ENCODE results near the gene MAPKAPK3. TPM values are rescaled to one million over a fixed set of nuclear protein-coding genes. Genes with fewer than 3 reads are reported as not detected.

MAPKAPK3 gene
- total RNA-seq, 4 donors from 2014 or later, result 20.8 to 31.3 (median 27.2) TPM

GRCh38 chr3:50606596-50606995 is 10.4 kb upstream of the MAPKAPK3 start:
- TF ChIP-seq POLR2AphosphoS5 (IDR thresholded peaks at IDR 0.05) (no peak), CTCF (IDR thresholded peaks at IDR 0.05) (no peak), POLR2A (IDR thresholded peaks at IDR 0.05; ENCODE audit: low read depth) (no peak), EP300 (IDR thresholded peaks at IDR 0.05) (no peak)
- Histone ChIP-seq H3K4me1 (peaks cover 77 to 97% (median 87%) of the 10 kb centered on the region in 4 donors), H3K27ac (replicated peaks in 1 of 4) (peak overlapping the region in 2 of 4 donors; percentile 0 to 26), H3K4me3 (no peak overlapping the region), H3K9me3 (no peaks in the 10 kb centered on the region), H3K27me3 (no peaks in the 10 kb centered on the region), H3K36me3 (peaks cover 9 to 52% (median 34%) of the 10 kb centered on the region in 4 donors)
- 72% methylated on average over 6 of the region's 6 CpGs for WGBS
- DNase-seq (ENCODE audit: extremely low spot score), result no peak
- intact Hi-C loops (cut with DNase I), result loop anchor here (2.0 kb wide), 1 partner anchor 28 kb away; no protein-coding TSS in a partner anchor

- no peak overlapping the region for H3K4me3 ChIP-seq
- no peaks in the 10 kb centered on the region for H3K9me3 ChIP-seq
- 88% methylated on average over 25 of the region's 29 CpGs for WGBS
- H3K27ac ChIP-seq (replicated peaks in 1 of 4), result peak overlapping the region in 1 of 4 donors; percentile 0
- no peak for DNase-seq (ENCODE audit: extremely low spot score)
- intact Hi-C loops (cut with DNase I), result loop anchor here (2.0 kb wide), 1 partner anchor 29 kb away; no protein-coding TSS in a partner anchor
- peaks cover 9 to 52% (median 34%) of the 10 kb centered on the region in 4 donors for H3K36me3 ChIP-seq
- TF ChIP-seq POLR2AphosphoS5 (IDR thresholded peaks at IDR 0.05) (no peak), POLR2A (IDR thresholded peaks at IDR 0.05; ENCODE audit: low read depth) (peak; percentile 11)
- peaks cover 73 to 93% (median 82%) of the 10 kb centered on the region in 4 donors for H3K4me1 ChIP-seq
- H3K27me3 ChIP-seq, result no peaks in the 10 kb centered on the region
Observed at GRCh38 chr3:50607271-50608091, 9.5 kb upstream of the MAPKAPK3 start.

GRCh38 chr3:50608278-50608677 is 8.7 kb upstream of the MAPKAPK3 start:
- peaks cover 70 to 93% (median 81%) of the 10 kb centered on the region in 4 donors for H3K4me1 ChIP-seq
- H3K27ac ChIP-seq (replicated peaks in 1 of 4), result peak overlapping the region in 1 of 4 donors; percentile 37
- peaks cover 9 to 51% (median 34%) of the 10 kb centered on the region in 4 donors for H3K36me3 ChIP-seq
- no peaks in the 10 kb centered on the region for H3K27me3 ChIP-seq
- no peak for DNase-seq (ENCODE audit: extremely low spot score)
- no peak for TF ChIP-seq POLR2AphosphoS5 (IDR thresholded peaks at IDR 0.05)
- no peak for TF ChIP-seq CTCF (IDR thresholded peaks at IDR 0.05)
- no peak for TF ChIP-seq EP300 (IDR thresholded peaks at IDR 0.05)
- TF ChIP-seq POLR2A (IDR thresholded peaks at IDR 0.05; ENCODE audit: low read depth), result no peak
- no peaks in the 10 kb centered on the region for H3K9me3 ChIP-seq
- 86% methylated on average over 2 of the region's 7 CpGs for WGBS
- no peak overlapping the region for H3K4me3 ChIP-seq
- intact Hi-C loops (cut with DNase I), result no loop called here

GRCh38 chr3:50609071-50609762 is 7.7 kb upstream of the MAPKAPK3 start:
- H3K36me3 ChIP-seq, result peaks cover 9 to 42% (median 31%) of the 10 kb centered on the region in 4 donors
- 90% methylated on average over 4 of the region's 5 CpGs for WGBS
- peak overlapping the region in 2 of 4 donors; percentile 0 to 7 for H3K27ac ChIP-seq (replicated peaks in 1 of 4)
- H3K4me1 ChIP-seq, result peaks cover 60 to 93% (median 80%) of the 10 kb centered on the region in 4 donors
- intact Hi-C loops (cut with DNase I), result no loop called here
- H3K27me3 ChIP-seq, result no peaks in the 10 kb centered on the region
- DNase-seq (ENCODE audit: extremely low spot score), result no peak
- no peak for TF ChIP-seq POLR2A (IDR thresholded peaks at IDR 0.05; ENCODE audit: low read depth)
- TF ChIP-seq POLR2AphosphoS5 (IDR thresholded peaks at IDR 0.05), result no peak
- no peak for TF ChIP-seq CTCF (IDR thresholded peaks at IDR 0.05)
- TF ChIP-seq EP300 (IDR thresholded peaks at IDR 0.05), result no peak
- no peaks in the 10 kb centered on the region for H3K9me3 ChIP-seq
- peak overlapping the region in 1 of 4 donors; percentile 63 for H3K4me3 ChIP-seq

- Histone ChIP-seq H3K36me3 (peaks cover 9 to 38% (median 29%) of the 10 kb centered on the region in 4 donors), H3K4me1 (peaks cover 55 to 88% (median 78%) of the 10 kb centered on the region in 4 donors), H3K4me3 (peak overlapping the region in 3 of 4 donors; percentile 63 to 78 (median 76)), H3K9me3 (no peaks in the 10 kb centered on the region), H3K27me3 (no peaks in the 10 kb centered on the region), H3K27ac (replicated peaks in 1 of 4) (peak overlapping the region in 2 of 4 donors; percentile 0 to 84)
- no peak for DNase-seq (ENCODE audit: extremely low spot score)
- TF ChIP-seq EP300 (IDR thresholded peaks at IDR 0.05) (no peak), CTCF (IDR thresholded peaks at IDR 0.05) (no peak), POLR2A (IDR thresholded peaks at IDR 0.05; ENCODE audit: low read depth) (no peak), POLR2AphosphoS5 (IDR thresholded peaks at IDR 0.05) (no peak)
- WGBS, result 89% methylated on average over 3 of the region's 3 CpGs
- intact Hi-C loops (cut with DNase I), result no loop called here
Observed at GRCh38 chr3:50609763-50610085, 7.2 kb upstream of the MAPKAPK3 start.

Measured in esophagus muscularis mucosa (tissue), 4 donors.